GM19238 (cell line): ENCODE results near the gene RASA3.
"Not testable (repeated sequence)": the region's sequence is repeated elsewhere in the genome, so short reads cannot be mapped to it uniquely, and the experiment has no call there.

ENCODE experiments used
- DNase-seq: peaks from one replicate; pipeline ENCODE4 v3.0.0; 2011; ENCODE audit warnings: low spot score; ENCODE audit not compliant: insufficient read length

The RASA3 gene

DNA sequence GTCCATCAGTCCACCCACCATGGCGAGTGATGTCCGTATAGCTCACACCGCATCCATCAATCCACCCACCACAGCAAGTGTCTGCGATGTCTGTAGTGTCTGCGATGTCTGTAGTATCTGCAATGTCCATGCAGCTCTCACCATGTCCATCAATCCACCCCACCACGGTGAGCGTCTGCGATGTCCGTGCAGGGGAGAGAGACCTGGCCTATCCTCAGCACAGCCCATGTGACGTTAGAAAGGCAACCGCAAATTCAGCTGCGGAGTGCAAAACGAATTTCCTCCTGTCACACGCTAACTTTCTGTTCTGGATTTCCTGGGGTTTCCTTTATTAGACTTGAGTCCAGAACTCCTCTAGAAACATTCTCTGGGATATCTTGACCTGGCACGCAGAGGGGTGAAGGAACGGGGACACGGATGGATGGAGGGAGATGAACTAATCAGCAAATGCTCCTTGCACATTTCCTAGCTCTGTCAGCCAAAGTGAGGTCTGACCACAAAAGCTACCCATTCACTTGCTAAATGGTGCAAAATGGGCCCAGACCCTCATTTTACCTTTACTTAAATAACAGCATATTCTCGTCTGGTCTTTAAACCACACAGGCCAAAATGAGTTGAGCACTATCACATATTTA is 18.3 kb downstream of the RASA3 start:
- DNase-seq = no peak

DNA sequence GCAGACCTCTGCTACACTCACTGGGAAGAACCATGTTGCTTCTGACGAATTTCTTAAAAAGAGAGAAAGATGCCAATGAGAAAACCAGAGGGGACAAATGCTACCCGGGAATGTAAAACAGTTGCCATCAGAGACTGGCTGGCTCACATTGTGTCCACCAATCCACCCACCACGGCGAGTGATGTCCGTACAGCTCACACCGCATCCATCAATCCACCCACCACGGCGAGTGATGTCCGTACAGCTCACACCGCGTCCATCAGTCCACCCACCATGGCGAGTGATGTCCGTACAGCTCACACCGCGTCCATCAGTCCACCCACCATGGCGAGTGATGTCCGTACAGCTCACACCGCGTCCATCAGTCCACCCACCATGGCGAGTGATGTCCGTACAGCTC is 19.0 kb downstream of the RASA3 start:
- DNase-seq = not testable (repeated sequence)

DNA sequence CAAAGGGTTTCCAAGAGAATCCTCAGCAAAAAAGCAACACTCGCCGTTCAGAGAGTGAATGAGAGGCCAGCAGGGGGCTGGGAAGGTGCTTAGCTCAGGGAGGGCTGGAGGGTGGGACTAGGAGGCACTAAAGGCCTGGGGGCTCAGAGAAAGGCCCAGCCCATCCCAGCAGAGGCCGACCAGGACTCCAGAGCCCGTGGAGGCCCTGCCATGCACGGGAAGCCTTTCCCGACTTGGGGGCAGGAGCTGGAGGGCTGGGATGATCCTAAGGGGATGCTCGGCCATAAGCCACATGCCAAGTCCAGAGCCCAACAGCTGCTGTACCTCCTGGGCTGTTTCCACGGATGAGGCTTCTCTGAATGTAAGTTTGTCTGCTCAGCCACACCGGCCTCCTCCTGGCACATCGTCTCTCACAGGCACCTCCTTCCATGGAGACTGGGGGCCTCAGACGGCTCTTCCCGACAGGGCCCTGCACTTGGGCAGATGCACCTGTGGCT is 19.5 kb downstream of the RASA3 start:
- no peak for DNase-seq

DNA sequence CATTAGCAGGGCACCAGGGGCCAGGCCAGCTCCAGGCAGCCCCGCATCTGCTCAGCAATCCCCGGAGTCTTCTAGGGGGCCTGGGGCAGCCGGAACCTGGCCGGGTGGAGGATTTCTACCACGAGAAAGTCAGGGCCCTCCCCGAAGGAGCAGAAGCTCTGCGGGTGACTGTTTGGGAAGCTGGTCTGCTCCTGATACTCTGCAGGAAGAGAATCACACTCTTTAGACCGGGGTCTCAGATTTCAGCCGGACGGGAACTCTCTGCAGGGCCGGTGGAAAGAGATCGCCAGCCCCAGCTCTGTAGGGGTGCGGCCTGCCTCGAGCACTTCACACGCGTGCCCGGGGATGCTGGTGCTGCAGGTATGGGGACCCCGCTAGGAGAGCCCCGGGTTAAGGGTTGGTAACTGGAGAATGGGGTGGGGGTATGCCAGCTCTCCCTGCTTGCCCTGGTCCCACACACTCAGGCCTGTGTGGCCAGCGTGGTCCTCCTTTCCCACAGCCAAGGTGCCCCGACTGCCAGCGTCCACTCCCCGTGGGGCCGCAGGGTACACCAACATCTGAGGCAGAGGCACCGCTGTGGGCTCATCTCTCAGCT is 20.1 kb downstream of the RASA3 start:
- DNase-seq = no peak

DNA sequence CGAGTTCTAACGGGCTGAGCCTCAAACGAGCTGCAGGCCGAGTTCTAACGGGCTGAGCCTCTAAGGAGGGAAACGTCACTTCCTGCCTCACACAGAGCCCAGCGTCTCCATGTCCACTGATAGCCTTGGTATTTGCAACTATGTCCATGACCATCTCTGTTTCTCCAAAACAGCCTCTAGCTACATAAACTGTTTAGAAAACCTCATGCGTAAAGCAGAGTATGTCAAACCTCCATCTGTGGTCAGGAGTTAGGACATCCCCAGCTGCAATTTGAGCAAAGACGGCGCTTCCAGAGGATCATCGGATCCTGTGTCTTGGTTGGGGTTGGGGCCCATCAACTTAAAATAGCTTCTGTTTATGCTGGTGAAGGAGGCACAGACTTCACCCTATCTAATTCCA is 20.8 kb downstream of the RASA3 start:
- no peak for DNase-seq

DNA sequence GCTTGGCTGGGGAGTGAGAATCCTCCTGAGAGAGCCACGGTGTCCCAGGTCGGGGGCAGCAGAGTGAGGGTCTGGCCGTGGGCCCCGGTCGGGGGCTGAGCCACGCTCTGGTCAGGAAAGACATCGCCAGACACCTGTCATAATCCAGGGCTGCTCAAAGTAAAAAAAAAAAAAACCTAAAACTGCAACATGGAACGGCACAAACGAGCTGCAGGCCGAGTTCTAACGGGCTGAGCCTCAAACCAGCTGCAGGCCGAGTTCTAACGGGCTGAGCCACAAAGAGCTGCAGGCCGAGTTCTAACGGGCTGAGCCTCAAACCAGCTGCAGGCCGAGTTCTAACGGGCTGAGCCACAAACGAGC is 21.6 kb downstream of the RASA3 start:
- not testable (repeated sequence) for DNase-seq

DNA sequence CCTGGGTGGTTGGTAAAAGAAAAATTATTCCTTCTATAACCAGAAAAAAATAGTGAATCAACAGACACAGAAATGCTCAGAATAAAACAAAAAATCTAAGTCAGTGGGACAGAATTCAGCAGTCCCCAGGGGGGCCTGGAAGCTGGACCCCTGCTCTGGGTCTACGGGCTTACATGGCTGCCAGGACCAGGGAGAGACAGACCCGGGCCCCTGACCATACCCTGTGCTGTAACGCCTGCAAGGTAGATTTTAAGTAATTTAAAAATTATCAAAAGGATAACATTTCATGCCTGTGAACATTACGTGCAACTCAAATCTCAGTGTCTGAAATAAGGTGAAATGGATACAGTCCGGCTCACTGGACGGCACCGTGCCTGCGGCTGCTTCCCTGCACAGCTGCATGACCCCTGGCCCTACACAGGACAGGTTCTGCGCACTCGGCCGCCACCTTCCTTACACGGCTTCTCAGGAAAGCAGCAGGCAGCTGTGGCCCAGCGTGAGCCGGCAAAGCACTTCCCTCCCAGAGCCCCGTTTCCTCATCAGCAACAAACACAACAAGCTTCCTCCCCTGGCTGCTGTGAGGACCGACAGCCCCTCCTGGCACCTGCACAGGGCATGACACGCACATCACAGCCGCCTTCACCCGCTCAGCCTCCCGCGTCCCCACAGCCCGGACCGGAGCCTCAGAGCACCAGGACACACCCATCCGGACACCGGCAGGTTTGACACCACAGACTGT is 22.2 kb downstream of the RASA3 start:
- DNase-seq = peak; percentile 64

DNA sequence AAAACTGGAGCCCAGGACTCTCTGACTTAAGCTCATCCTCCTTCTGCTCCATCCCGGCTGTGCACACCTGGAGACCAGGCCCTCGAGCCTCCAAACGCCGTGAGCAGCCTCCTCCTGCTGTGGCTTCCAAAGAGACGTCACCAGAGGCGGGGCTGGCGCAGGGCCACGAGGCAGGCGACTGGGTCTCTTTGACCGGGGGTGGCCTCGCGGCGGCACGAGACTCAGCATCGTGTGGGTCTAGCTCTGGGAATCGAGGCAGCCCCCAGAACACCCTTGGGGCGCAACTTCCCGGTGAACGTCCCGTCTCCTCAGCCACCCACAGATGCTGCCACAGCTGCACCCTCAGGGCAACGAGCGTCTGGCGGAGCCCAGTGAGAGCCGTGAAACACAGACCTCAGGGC is 22.8 kb downstream of the RASA3 start:
- DNase-seq = no peak

DNA sequence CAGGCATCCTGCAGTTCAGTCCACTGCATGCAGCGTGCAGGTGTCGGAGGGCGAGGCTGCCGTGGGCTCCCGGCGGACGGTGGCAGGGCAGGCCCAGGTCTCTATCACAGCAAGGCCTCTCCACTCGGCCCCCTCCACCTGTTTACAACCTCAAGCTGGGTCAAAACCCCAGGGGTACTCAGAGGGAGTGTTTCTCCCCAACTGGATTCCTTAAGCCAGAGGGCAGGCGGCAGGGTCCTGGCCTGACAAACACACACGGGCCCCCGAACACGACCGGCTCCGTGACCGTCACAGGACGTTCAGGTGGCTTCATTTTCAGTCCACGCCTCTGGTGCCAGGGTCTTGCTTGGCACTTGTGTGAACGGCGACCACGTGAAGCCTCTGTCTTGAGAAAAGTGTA is 23.5 kb downstream of the RASA3 start:
- DNase-seq = no peak

DNA sequence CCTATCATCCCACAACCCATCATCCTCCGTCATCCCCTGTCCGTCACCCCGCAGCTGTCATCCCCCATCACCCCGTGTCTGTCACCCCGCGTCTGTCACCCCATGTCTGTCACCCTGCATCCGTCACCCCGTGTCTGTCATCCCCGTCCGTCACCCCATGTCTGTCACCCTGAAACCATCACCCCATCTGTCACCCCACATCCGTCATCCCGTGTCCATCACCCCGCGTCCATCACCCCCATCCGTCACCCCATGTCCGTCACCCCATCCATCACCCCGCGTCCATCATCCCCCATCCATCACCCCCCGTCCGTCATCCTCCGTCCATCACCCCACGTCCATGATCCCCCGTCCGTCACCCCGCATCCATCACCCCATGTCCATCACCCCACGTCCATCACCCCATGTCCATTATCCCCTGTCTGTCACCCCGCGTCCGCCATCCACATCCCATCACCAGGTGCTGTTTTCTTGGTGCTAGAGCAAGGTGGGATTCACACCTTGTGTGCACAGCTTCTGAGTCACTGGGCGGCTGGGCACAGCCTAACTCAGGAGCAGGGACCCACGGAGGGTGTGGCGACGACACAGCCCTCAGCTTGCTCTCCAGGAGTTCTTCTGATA is 24.2 kb downstream of the RASA3 start:
- no peak for DNase-seq

DNA sequence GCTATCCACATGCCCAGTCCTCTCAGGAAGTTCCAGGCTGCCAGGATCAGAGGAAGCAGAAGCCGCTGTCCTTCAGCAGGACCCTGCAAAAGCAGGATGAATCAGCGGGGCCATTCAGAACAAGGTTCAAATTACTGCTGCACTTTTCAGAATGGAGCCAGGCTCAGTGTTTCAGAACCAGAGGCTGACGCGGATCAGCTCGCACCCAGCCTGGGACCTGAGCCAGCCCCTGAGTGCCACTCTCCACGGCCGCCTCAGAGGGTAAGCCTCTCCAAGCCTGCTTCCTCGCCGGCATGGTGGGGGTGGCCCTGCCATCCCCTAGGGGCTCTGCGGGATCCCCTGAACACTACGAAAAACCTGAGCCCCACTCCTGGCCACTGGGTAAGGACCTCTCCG is 24.7 kb downstream of the RASA3 start:
- no peak for DNase-seq

DNA sequence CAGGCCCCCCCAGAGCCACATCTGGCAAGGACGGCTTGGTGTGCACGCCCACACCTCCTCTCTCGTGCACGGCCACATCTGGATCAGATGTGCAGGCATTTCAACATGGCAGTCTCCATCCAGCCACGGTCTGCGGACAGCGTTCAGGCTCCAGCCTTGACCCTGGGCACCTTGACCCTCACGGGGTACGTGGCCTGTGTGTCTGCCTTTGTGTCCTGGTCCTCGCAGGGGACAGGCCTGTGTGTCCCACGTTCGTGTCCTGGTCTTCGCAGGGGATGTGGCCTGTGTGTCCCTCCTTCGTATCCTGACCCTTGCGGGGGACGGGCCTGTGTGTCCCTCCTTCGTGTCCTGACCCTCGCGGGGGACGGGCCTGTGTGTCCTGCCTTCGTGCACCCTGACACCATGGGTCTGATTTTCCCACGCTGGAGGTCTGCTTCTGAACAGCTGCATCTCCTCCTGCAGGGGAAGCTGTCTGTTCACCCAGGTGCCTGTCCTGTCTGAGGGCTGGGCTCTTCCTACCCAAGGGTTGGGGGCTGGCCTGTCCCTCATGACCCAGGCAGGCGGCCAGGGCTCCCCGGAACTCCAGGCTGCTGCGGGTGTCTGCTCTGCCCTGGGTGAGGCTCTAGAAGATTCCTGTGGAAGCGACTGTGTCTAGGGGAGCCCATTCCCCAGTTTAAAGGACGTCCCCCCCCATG is 25.3 kb downstream of the RASA3 start:
- DNase-seq = no peak

DNA sequence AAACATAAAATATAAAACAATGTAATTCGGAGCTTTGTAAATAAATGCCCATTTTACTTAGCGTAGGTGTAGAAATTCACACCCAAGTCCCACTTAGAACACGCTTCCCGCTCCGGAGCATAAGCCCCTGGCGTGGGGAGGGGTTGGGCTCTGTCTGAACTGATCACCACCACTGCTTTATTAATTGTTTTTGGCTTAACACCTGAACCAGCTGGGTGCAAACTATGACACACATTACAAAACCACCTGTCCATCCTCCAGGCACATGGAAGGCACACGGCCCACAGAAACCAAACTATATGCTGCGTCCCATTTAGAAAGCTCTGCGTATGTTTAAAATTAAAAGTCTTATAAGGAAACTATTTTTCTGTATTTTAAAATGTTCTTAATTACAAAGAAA is 25.9 kb downstream of the RASA3 start:
- DNase-seq = no peak

DNA sequence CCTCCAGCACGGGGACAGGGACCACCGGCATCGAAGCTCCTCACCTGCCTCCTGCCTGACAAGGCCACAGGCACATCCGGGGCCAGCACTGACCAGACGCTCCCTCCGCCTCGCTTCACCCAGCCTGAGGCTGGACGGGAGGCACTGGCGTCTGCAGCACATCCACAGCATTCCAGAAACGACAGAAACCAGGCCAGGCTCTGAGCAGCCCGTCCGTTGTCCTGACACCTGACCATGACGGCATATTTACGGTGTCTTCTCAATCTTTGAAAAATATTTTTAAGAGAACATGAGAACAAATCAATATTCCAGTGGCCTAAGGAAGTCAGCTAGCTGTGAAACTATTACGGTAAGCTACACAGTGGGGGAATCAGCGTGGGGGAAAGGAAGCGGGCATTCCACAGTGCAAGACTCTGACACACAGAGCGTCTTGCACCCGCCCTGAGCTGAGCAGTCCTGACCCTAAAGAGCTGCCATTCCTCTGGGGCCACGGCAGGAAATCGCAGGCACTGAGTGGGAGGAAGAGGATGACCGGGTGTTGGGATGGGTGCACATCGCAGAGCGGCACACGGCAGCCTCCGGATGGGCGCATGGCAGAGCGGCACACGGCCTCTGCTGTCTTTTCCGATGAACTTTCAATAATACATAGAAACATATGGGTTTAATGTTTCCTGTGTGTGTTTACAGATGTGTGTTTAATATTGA is 26.8 kb downstream of the RASA3 start:
- no peak for DNase-seq

DNA sequence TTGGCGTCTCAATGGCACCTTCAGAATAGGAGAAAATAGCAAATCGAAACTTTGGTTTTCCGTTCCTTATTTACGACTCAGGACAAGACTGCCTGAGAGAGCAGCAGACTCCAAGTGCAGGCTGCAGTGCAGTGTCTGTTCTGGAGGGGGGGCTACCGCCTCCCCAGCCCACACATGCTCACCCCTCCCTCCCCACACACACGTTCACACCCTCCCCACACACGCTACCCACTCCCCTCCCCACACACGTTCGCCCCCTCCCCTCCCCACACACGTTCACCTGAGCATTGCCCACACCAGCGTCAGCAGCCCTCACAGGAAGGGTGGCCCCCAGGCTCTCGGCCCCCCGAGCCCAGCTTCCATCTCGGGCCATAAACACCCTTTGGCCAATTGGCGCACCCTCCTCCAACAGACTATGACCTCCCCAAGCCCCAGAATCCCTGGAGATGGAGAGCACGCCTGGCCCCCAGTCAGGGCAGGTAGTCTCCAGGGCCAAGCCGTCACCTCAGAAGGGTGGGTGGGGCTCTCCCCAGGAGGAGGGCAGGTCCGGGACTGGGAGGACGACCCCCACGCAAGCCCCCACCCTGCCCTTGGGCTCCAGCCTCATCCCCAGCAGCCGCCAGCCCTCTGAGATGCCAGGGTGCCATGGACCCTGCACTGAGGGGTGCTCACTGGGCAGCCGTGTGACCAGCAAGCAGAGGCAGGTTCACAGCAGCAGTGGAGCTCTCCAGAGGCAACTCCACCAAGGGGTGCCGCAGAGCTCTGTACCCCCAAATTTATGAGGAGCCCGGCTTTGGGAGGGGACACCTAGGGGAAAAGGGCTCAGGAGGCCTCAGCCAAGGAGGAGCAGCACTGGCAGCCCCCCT is 27.5 kb downstream of the RASA3 start:
- DNase-seq = no peak

DNA sequence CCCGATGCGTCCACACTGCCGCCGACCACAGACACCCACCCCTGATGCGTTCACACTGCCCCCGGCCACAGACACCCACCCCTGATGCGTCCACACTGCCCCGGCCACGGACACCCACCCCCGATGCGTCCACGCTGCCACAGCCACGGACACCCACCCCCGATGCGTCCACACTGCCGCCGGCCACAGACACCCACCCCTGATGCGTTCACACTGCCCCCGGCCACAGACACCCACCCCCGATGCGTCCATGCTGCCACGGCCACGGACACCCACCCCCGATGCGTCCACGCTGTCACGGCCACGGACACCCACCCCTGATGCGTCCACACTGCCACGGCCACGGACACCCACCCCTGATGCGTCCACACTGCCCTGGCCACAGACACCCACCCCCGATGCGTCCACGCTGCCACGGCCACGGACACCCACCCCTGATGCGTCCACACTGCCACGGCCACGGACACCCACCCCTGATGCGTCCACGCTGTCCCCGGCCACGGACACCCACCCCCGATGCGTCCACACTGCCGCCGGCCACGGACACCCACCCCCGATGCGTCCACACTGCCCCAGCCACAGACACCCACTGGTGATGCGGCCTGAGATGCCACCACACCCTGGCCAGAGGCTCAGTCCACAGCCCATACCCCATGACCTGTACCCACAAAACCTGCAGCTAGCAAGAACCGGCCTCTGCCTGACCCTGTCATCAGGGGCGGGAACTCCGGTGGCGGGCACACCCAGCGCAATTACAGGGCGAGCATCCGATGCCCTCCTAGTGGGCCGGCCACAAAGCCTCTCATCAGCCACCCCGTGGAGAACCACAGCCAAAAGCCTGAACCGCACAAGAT is 28.4 kb downstream of the RASA3 start:
- no peak for DNase-seq

DNA sequence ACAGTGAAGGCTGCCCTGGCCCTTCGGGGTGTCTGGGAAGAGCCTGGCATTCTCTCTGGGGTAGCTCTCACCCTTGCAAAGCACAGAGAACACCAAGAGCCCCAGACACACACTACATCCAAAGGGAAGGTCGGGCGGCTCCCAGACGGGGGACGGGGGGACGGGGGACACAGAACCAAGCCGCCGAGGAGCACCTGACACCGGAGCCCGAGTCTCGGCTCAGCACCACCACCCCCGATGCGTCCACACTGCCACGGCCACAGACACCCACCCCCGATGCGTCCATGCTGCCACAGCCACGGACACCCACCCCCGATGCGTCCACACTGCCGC is 29.2 kb downstream of the RASA3 start:
- DNase-seq = not testable (repeated sequence)

DNA sequence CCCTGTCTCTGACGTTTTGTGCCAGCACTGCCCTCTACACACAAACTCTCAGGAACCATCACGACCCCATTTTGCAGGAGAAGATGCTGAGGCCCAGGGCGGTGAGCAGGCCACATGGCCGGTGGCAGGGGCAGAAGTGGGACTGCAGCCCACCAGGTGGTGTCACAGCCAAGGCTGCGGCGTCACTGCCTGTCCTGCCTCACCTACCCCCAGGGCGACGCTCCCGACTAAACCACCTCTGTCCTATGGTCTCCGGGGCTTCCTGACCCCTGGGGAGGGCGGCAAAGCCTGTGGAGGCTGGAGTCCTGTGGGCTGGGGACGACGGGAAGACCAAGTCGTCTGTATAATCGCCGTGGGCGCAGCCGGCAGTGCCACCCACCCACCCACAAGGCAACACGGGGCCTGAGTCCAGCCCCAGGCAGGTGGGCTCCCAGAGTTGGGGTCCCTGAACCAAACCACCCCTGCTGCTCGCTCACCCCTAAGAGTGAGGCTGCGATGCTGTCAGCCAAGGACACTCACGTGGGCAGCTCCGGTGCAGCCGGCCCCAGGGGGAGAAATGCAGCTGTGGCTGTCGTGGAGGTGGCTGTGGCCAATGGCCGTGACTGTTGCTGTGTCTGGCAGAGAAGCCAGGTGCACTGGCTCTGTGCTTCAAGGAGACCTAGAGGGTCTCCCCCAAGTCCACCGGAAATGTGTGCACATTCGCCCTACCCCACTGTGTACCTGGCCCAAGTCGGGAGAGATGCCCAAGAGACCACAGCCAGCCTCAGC is 29.7 kb downstream of the RASA3 start:
- DNase-seq = no peak

DNA sequence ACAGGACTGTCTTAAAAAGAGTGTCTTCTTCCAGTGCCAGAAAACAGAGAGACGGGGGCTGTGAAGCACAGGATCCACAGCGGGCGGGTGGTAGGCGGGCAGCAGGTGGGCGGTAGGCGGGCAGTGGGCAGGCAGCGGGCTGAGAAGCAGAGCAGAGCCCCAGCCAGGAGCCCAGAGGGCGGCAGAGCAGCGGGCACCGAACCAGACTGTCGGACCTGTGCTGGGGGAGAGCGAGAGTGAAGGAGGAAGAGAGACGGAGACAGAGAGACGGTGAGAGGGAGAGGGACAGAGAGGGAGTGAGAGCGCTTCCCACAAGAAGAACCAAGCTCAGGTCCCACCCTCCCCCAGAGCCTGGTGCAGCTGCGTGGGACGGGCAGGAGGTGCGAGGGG is 30.3 kb downstream of the RASA3 start:
- DNase-seq = no peak
